HG03442 (cell line): ENCODE data around the gene C1orf198.

ENCODE experiments used
- ATAC-seq: cut with Tn5 transposase; IDR thresholded peaks from one replicate; pipeline ENCODE4 v1.9.1; 2021; ENCODE audit warnings: mild to moderate bottlenecking, moderate library complexity; ENCODE audit not compliant: unreplicated experiment

C1orf198 gene

GRCh38 chr1:230892018-230892491 is 23.7 kb upstream of the C1orf198 start:
- ATAC-seq = peak; percentile 50

- ATAC-seq = no peak
Observed at GRCh38 chr1:230891413-230891812, 23.1 kb upstream of the C1orf198 start.

GRCh38 chr1:230884646-230885045 is 16.3 kb upstream of the C1orf198 start:
- ATAC-seq = no peak

GRCh38 chr1:230883967-230884366 is 15.6 kb upstream of the C1orf198 start:
- ATAC-seq = no peak

- no peak for ATAC-seq
Observed at GRCh38 chr1:230879778-230880177, 11.5 kb upstream of the C1orf198 start.

- no peak for ATAC-seq
Observed at GRCh38 chr1:230878591-230878990, 10.3 kb upstream of the C1orf198 start.

- ATAC-seq = no peak
Observed at GRCh38 chr1:230877924-230878590, 9.7 kb upstream of the C1orf198 start.

GRCh38 chr1:230877146-230877923 is 9.0 kb upstream of the C1orf198 start:
- ATAC-seq = no peak

- ATAC-seq = no peak
Observed at GRCh38 chr1:230876660-230877059, 8.3 kb upstream of the C1orf198 start.

GRCh38 chr1:230875370-230875769 is 7.0 kb upstream of the C1orf198 start:
- ATAC-seq = no peak

GRCh38 chr1:230870916-230871315 is 2.6 kb upstream of the C1orf198 start:
- no peak for ATAC-seq

GRCh38 chr1:230869500-230869899 is 1.2 kb upstream of the C1orf198 start:
- no peak for ATAC-seq

GRCh38 chr1:230868736-230869385 is 540 bp upstream of the C1orf198 start:
- peak; percentile 33 for ATAC-seq

GRCh38 chr1:230867101-230867902 is 1.0 kb downstream of the C1orf198 start:
- no peak for ATAC-seq

GRCh38 chr1:230866171-230867070 is 1.9 kb downstream of the C1orf198 start:
- ATAC-seq = no peak

GRCh38 chr1:230865062-230865817 is 3.1 kb downstream of the C1orf198 start:
- no peak for ATAC-seq

- ATAC-seq = no peak
Observed at GRCh38 chr1:230864441-230864840, 3.9 kb downstream of the C1orf198 start.

- no peak for ATAC-seq
Observed at GRCh38 chr1:230863449-230863848, 4.9 kb downstream of the C1orf198 start.

GRCh38 chr1:230861970-230862595 is 6.2 kb downstream of the C1orf198 start:
- no peak for ATAC-seq
